K562 (cell line): ENCODE data around the gene UBAP2.

Experiments
- EHMT2 ChIP-seq: fragments of 450-650 bp; IDR thresholded peaks from 2 replicates; pipeline ENCODE4 v1.6.1; 2018; ENCODE audit warnings: antibody characterized with exemption
- POLR2AphosphoS5 ChIP-seq: IDR thresholded peaks from 2 replicates; pipeline ENCODE4 v1.6.1; 2011; ENCODE audit warnings: mild to moderate bottlenecking, low read depth, low read length, moderate library complexity; ENCODE audit not compliant: control insufficient read depth, insufficient read depth
- RBBP5 ChIP-seq: fragments of 200-600 bp; sonication (generic); IDR thresholded peaks from 2 replicates; pipeline ENCODE4 v1.6.1; 2012; ENCODE audit warnings: borderline replicate concordance, mild to moderate bottlenecking, low read length, control low read depth, inconsistent platforms; ENCODE audit not compliant: insufficient read depth, poor library complexity, severe bottlenecking
- RBM25 ChIP-seq: fragments of 200-400 bp; formaldehyde crosslinking; IDR thresholded peaks from 2 replicates; pipeline ENCODE4 v1.6.1; 2018; ENCODE audit warnings: low read length, low read depth, moderate library complexity; ENCODE audit not compliant: severe bottlenecking
- TARDBP ChIP-seq: fragments of 450-650 bp; IDR thresholded peaks from 2 replicates; pipeline ENCODE4 v1.6.1; 2016
- TF ChIP-seq, protein P1 (sequence below): sonication (generic); formaldehyde crosslinking; IDR thresholded peaks from 2 replicates; pipeline ENCODE4 v1.8.1; 2022; ENCODE audit warnings: missing genetic modification reagents
- TF ChIP-seq, protein P2 (sequence below): fragments of 450-650 bp; formaldehyde crosslinking; IDR thresholded peaks from 2 replicates; pipeline ENCODE4 v1.4.0; 2022; ENCODE audit warnings: mild to moderate bottlenecking, moderate library complexity

DNA sequence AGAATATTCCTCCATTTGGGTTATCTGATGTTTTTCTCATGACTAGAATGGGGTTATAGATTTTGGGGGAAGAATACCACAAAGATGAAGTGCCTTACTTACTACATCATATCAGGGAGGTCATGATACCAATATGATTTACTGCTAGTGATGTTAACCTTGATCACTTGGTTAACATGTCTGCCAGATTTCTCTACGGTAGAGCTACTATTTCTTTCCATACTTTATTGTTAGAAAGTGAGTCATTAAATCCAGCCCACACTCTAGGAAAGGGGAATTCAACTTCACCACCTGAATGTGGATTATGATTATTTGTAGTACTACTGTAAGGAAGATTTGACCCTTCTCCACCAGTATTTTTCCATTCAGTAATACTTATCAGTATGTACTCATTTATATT is 167.1 kb downstream of the UBAP2 start:
- TF ChIP-seq EHMT2 (no peak), TARDBP (no peak), RBM25 (no peak), POLR2AphosphoS5 (no peak), RBBP5 (no peak)
- TF ChIP-seq, protein P1, sequence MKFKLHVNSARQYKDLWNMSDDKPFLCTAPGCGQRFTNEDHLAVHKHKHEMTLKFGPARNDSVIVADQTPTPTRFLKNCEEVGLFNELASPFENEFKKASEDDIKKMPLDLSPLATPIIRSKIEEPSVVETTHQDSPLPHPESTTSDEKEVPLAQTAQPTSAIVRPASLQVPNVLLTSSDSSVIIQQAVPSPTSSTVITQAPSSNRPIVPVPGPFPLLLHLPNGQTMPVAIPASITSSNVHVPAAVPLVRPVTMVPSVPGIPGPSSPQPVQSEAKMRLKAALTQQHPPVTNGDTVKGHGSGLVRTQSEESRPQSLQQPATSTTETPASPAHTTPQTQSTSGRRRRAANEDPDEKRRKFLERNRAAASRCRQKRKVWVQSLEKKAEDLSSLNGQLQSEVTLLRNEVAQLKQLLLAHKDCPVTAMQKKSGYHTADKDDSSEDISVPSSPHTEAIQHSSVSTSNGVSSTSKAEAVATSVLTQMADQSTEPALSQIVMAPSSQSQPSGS (CRISPR knock-in tag) = no peak
- TF ChIP-seq, protein P2, sequence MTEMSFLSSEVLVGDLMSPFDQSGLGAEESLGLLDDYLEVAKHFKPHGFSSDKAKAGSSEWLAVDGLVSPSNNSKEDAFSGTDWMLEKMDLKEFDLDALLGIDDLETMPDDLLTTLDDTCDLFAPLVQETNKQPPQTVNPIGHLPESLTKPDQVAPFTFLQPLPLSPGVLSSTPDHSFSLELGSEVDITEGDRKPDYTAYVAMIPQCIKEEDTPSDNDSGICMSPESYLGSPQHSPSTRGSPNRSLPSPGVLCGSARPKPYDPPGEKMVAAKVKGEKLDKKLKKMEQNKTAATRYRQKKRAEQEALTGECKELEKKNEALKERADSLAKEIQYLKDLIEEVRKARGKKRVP (CRISPR knock-in tag) = no peak
